K562 (cell line): ENCODE results near the gene CDKN2AIP. TPM values are rescaled to one million over a fixed set of nuclear protein-coding genes. Genes with fewer than 3 reads are reported as not detected.

Source experiments
- CTCFL ChIP-seq: IDR thresholded peaks from 2 replicates; pipeline ENCODE4 v1.6.1; 2011; ENCODE audit warnings: borderline replicate concordance, low read depth, mild to moderate bottlenecking, moderate library complexity, low read length; ENCODE audit not compliant: insufficient read depth, poor library complexity, severe bottlenecking
- FIP1L1 ChIP-seq: fragments of 200-400 bp; formaldehyde crosslinking; IDR thresholded peaks from 2 replicates; pipeline ENCODE4 v1.6.1; 2018; ENCODE audit warnings: mild to moderate bottlenecking, low read depth, low read length; ENCODE audit not compliant: poor library complexity, severe bottlenecking
- FOXM1 ChIP-seq, 2 experiments: fragments of 450-650 bp in 1 of 2; sonication (generic) in 1 of 2; formaldehyde crosslinking in 1 of 2; IDR thresholded peaks; 2 replicates each; pipeline versions ENCODE4 v1.6.1 to v1.9.0; 2017 to 2022; ENCODE audit warnings: low read depth in 2 of 2, mild to moderate bottlenecking in 2 of 2, missing genetic modification reagents in 1 of 2, moderate library complexity in 1 of 2
- FOXO4 ChIP-seq: fragments of 450-650 bp; formaldehyde crosslinking; IDR thresholded peaks from 2 replicates; pipeline ENCODE4 v1.4.0; 2020; ENCODE audit warnings: mild to moderate bottlenecking, moderate library complexity
- GTF2E2 ChIP-seq: fragments of 200-800 bp; sonication (Bioruptor generic); IDR thresholded peaks from 2 replicates; pipeline ENCODE4 v1.6.1; 2016; ENCODE audit warnings: missing genetic modification characterization, missing compliant biosample characterization
- HBP1 ChIP-seq: fragments of 450-650 bp; formaldehyde crosslinking; IDR thresholded peaks from 2 replicates; pipeline ENCODE4 v1.4.0; 2022; ENCODE audit warnings: missing genetic modification characterization
- MITF ChIP-seq: IDR thresholded peaks from 2 replicates; pipeline ENCODE4 v1.6.1; 2014; ENCODE audit warnings: antibody characterized with exemption
- PKNOX1 ChIP-seq: fragments of 450-650 bp; IDR thresholded peaks from 2 replicates; pipeline ENCODE4 v1.6.1; 2016
- SMAD1 ChIP-seq: fragments of 150-350 bp; IDR thresholded peaks from 2 replicates; pipeline ENCODE4 v1.6.1; 2014; ENCODE audit warnings: low read length, low read depth; ENCODE audit not compliant: partially characterized antibody
- SMARCB1 ChIP-seq: IDR thresholded peaks from 2 replicates; pipeline ENCODE4 v1.6.1; 2011; ENCODE audit warnings: improper control_type of control experiment, low read depth; ENCODE audit not compliant: insufficient read length
- SREBF2 ChIP-seq: sonication (generic); formaldehyde crosslinking; IDR thresholded peaks from 2 replicates; pipeline ENCODE4 v1.4.0; 2020; ENCODE audit warnings: mild to moderate bottlenecking, missing genetic modification reagents
- XRCC5 ChIP-seq: fragments of 200-400 bp; formaldehyde crosslinking; IDR thresholded peaks from 2 replicates; pipeline ENCODE4 v1.6.1; 2017; ENCODE audit warnings: low read depth, mild to moderate bottlenecking, low read length
- ZFP1 ChIP-seq: fragments of 450-650 bp; formaldehyde crosslinking; IDR thresholded peaks from 2 replicates; pipeline ENCODE4 v1.4.0; 2020; ENCODE audit warnings: mild to moderate bottlenecking, mixed read lengths
- ZNF253 ChIP-seq: fragments of 250-450 bp; sonication (Bioruptor Pico); conservative IDR thresholded peaks from 2 replicates; pipeline ENCODE4 v1.6.1; 2021; ENCODE audit warnings: mild to moderate bottlenecking
- ZNF655 ChIP-seq: fragments of 250-450 bp; sonication (Bioruptor Pico); IDR thresholded peaks from 2 replicates; pipeline ENCODE4 v1.5.0; 2021
- polyA plus RNA-seq, 8 experiments: library from polyadenylated mRNA; depleted of rRNA in 4 of 8; stranded (reverse) in 5 of 8; unstranded in 3 of 8; fragments of >200 nt; fragmentation: Nextera tagmentation in 2 of 8; fragmentation: Illumina TruSeq in 1 of 8; extraction: Ambion mirVana in 2 of 8; extraction: Trizol in 1 of 8; gene quantifications; 2 replicates each; pipeline versions ENCODE4 v1.2.1 to v1.2.3, GENCODE V29; 2011 to 2014; ENCODE audit warnings: inconsistent platforms in 1 of 8, missing spikeins in 1 of 8
- total RNA-seq, 7 experiments: library from RNA; depleted of rRNA in 6 of 7; stranded (reverse); fragments of >200 nt in 6 of 7; fragmentation: Illumina TruSeq in 2 of 7; extraction: Trizol in 2 of 7; gene quantifications; 2 replicates each; pipeline versions ENCODE4 v1.2.1 to v1.2.3, GENCODE V29; 2011 to 2021; ENCODE audit warnings: low replicate concordance in 1 of 7

The CDKN2AIP gene
- total and polyA plus RNA-seq, 9 of the 15 experiments (the other 6 are each of a cell fraction or from before 2014, with no cell fraction given) = 5.9 to 22.0 (median 19.7) TPM

GRCh38 chr4:183444214-183445096 is at the start of gene CDKN2AIP (continued):
- no peak for TF ChIP-seq HBP1 (CRISPR knock-in tag)
- TF ChIP-seq MITF = no peak
- no peak for TF ChIP-seq ZFP1 (CRISPR knock-in tag)
- no peak for TF ChIP-seq SREBF2
- no peak for TF ChIP-seq SMARCB1
- no peak for TF ChIP-seq ZNF655
- peak; percentile 74 for TF ChIP-seq CTCFL
- TF ChIP-seq FOXM1 (IDR thresholded peaks at IDR 0.05; ENCODE audit: low read depth) = no peak
- TF ChIP-seq FOXM1 (CRISPR knock-in tag; IDR thresholded peaks at IDR 0.05; ENCODE audit: low read depth) = no peak
- TF ChIP-seq FIP1L1 = peak; percentile 75
- no peak for TF ChIP-seq SMAD1
- TF ChIP-seq PKNOX1 = 0 out of 2 replicates have a peak, but pooled peaks have one; percentile 41
- TF ChIP-seq XRCC5 = peak; percentile 51; the same call in 1 of the 2 replicates
- TF ChIP-seq GTF2E2 = peak; percentile 84; the same call in 1 of the 2 replicates
- no peak for TF ChIP-seq ZNF253 (CRISPR knock-in tag)
- TF ChIP-seq FOXO4 = no peak
